Natural killer cell treated with Interleukin-12 subunit alpha and Interleukin-12 subunit beta and Interleukin-15 and Interleukin-18, amount 100 ng/mL, for 72 hours (primary cell): ENCODE measurements around the gene CXCL6. TPM values are rescaled to one million over a fixed set of nuclear protein-coding genes. Genes with fewer than 3 reads are reported as not detected.

Experiments
- ATAC-seq, 2 donors: fragments of 150-1000 bp; cut with Tn5 transposase in 1 of 2; sonication (Bioruptor Pico), chemical (Tn5 transposase) in 1 of 2; 2 replicates each; pipeline ENCODE4 v1.10.0; 2021
- DNase-seq: peaks from one replicate; pipeline ENCODE4 v3.0.0; 2022; ENCODE audit warnings: low spot score
- H3K27ac Mint-ChIP-seq, 2 donors: 1 replicate in 1 of 2; 2 replicates in 1 of 2; pipeline ENCODE4 v1.8.0; 2022; ENCODE audit warnings: mixed read lengths in 2 of 2, mild to moderate bottlenecking in 1 of 2, moderate library complexity in 1 of 2
- H3K27me3 Mint-ChIP-seq, 2 donors: 1 replicate in 1 of 2; 2 replicates in 1 of 2; pipeline ENCODE4 v1.8.0; 2022; ENCODE audit warnings: mixed read lengths in 2 of 2
- H3K36me3 Mint-ChIP-seq: one replicate; pipeline ENCODE4 v1.8.0; 2022; ENCODE audit warnings: mixed read lengths
- H3K4me1 Mint-ChIP-seq, 2 donors: 1 replicate in 1 of 2; 2 replicates in 1 of 2; pipeline ENCODE4 v1.8.0; 2022; ENCODE audit warnings: low read depth in 2 of 2, mixed read lengths in 2 of 2, mild to moderate bottlenecking in 1 of 2
- H3K4me3 Mint-ChIP-seq: one replicate; pipeline ENCODE4 v1.8.0; 2022; ENCODE audit warnings: mixed read lengths
- H3K9me3 Mint-ChIP-seq: 2 replicates; pipeline ENCODE4 v1.8.0; 2022; ENCODE audit warnings: mixed read lengths
- total RNA-seq, 2 donors: library from RNA; stranded (reverse); gene quantifications; one replicate each; pipeline ENCODE4 v1.2.3, GENCODE V29; 2022

CXCL6 gene
- total RNA-seq, 2 donors from 2014 or later = not detected

DNA sequence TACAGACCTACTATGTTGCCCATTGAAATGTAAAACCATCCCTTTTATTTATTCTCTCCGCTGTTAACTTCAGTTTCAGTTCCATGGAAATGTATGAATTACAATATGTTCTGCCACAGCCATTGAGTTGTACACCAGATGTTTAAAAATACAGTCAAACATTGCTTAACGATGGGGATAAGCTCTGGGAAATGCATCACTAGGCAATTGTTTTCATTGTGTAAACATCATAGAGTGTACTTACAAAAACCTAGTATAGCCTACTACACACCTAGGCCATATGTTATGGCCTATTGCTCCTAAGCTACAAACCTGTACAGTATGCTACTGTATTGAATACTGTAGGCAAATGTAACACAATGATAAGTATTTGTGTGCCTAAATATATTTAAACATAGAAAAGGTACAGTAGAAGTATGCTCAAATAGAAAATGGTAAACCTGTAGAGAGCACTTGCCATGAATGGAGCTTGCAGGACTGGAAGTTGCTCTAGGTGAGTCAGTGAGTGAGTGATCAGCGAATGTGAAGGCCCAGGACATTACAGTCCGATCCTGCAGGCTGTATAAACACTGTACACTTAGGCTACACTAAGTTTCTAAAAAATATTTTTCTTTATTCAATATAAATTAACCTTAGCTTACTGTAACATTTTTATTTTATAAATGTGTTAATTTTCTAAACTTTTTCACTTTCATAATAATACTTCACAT, 13.9 kb downstream of the CXCL6 start:
- Mint-ChIP-seq H3K27ac (no peak overlapping the region), H3K4me3 (no peak overlapping the region)
- ATAC-seq = no peak

GRCh38 chr4:73851293-73851692, 14.8 kb downstream of the CXCL6 start:
- ATAC-seq (no peak), DNase-seq (no peak)
- H3K27me3 Mint-ChIP-seq = peaks cover 0 to 4% of the 10 kb centered on the region in 2 donors
- no peak overlapping the region for H3K27ac Mint-ChIP-seq
- H3K36me3 Mint-ChIP-seq = no peaks in the 10 kb centered on the region
- H3K4me1 Mint-ChIP-seq = no peaks in the 10 kb centered on the region
- no peaks in the 10 kb centered on the region for H3K9me3 Mint-ChIP-seq
- no peak overlapping the region for H3K4me3 Mint-ChIP-seq

More for the DNA sequence above, 13.9 kb downstream of the CXCL6 start:
- no peak for DNase-seq
- H3K36me3 Mint-ChIP-seq = no peaks in the 10 kb centered on the region
- H3K9me3 Mint-ChIP-seq = no peaks in the 10 kb centered on the region
- H3K4me1 Mint-ChIP-seq = no peaks in the 10 kb centered on the region
- H3K27me3 Mint-ChIP-seq = peaks cover 0 to 4% of the 10 kb centered on the region in 2 donors

DNA sequence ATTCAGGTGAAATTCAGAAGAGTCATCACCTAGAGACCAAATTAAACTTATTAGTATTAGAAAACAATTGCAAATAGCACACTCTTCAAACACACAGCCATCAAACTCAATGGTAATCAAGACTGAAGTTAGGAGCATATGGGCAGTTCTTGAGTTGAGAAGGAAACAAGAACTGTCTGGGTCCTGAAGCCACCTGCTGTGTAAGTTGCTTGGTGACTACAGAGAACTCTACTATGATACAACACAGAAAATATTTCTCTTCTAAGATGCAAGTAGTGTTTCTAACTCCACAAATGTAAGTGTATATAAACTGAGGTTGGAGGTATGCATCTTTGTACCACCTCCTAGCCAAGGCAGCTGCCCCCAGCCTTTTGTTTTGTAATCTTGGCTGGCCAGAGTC, 16.3 kb downstream of the CXCL6 start:
- Mint-ChIP-seq H3K27ac (no peak overlapping the region), H3K36me3 (no peaks in the 10 kb centered on the region), H3K4me1 (no peaks in the 10 kb centered on the region), H3K9me3 (no peaks in the 10 kb centered on the region), H3K27me3 (peaks cover 0 to 4% of the 10 kb centered on the region in 2 donors), H3K4me3 (no peak overlapping the region)
- DNase-seq = no peak
- no peak for ATAC-seq

GRCh38 chr4:73853246-73853704, 16.8 kb downstream of the CXCL6 start, which contains the start of gene PF4V1:
TSS of gene PF4V1 (plus strand) at chr4:73853296. CDS start at chr4:73853363, 67 bp downstream.
- Mint-ChIP-seq H3K27me3 (peaks cover 0 to 4% of the 10 kb centered on the region in 2 donors), H3K4me3 (no peak within 1 kb of the TSS), H3K36me3 (no peaks in the 10 kb centered on the region), H3K27ac (no peak within 1 kb of the TSS), H3K9me3 (no peaks in the 10 kb centered on the region), H3K4me1 (no peaks in the 10 kb centered on the region)
- DNase-seq (no peak), ATAC-seq (peak in 1 of 2 donors; percentile 48)

- no peaks in the 10 kb centered on the region for H3K36me3 Mint-ChIP-seq
- DNase-seq (no peak), ATAC-seq (no peak)
Measured at GRCh38 chr4:73853718-73854473, 17.4 kb downstream of the CXCL6 start.

GRCh38 chr4:73855406-73855805, 18.9 kb downstream of the CXCL6 start:
- Mint-ChIP-seq H3K4me3 (no peak overlapping the region), H3K9me3 (no peaks in the 10 kb centered on the region), H3K36me3 (no peaks in the 10 kb centered on the region), H3K27ac (no peak overlapping the region), H3K4me1 (no peaks in the 10 kb centered on the region), H3K27me3 (peaks cover 0 to 4% of the 10 kb centered on the region in 2 donors)
- ATAC-seq (no peak), DNase-seq (no peak)

More at GRCh38 chr4:73853718-73854473, 17.4 kb downstream of the CXCL6 start:
- peaks cover 0 to 4% of the 10 kb centered on the region in 2 donors for H3K27me3 Mint-ChIP-seq
- H3K9me3 Mint-ChIP-seq = no peaks in the 10 kb centered on the region
- no peaks in the 10 kb centered on the region for H3K4me1 Mint-ChIP-seq
- no peak overlapping the region for H3K27ac Mint-ChIP-seq
- no peak overlapping the region for H3K4me3 Mint-ChIP-seq

- Mint-ChIP-seq H3K36me3 (no peaks in the 10 kb centered on the region), H3K27ac (no peak overlapping the region), H3K4me1 (no peaks in the 10 kb centered on the region), H3K4me3 (no peak overlapping the region), H3K27me3 (peaks cover 0 to 4% of the 10 kb centered on the region in 2 donors), H3K9me3 (no peaks in the 10 kb centered on the region)
- ATAC-seq (no peak), DNase-seq (no peak)
Measured at GRCh38 chr4:73856518-73856917, 20.0 kb downstream of the CXCL6 start.

DNA sequence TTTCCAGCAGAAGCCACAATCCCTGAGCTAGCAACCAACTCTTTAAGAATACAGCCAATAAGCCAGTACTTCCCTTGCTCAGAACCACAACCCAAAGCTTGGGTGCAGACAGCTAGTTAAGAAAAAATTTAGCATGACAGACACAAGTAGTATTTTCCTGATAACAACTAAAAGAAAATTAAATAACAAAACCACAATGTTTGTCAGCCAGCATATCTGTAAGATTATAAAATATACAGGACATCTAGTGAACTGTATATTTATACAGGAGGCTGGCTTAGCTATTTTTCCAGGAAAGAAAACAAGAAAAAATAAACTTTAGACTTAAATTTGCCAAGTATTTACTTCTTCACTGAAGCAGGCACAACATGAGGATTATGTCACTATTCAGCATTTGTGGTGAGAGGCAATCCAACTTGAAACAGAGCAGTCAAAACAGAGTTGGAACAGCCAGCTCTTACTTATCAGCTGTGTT, 23.2 kb downstream of the CXCL6 start:
- no peak overlapping the region for H3K27ac Mint-ChIP-seq

GRCh38 chr4:73860181-73860580, 23.7 kb downstream of the CXCL6 start:
- Mint-ChIP-seq H3K4me1 (no peaks in the 10 kb centered on the region), H3K9me3 (no peaks in the 10 kb centered on the region), H3K4me3 (no peak overlapping the region), H3K36me3 (no peaks in the 10 kb centered on the region), H3K27ac (no peak overlapping the region), H3K27me3 (no peaks in the 10 kb centered on the region)
- DNase-seq (no peak), ATAC-seq (no peak)

More for the DNA sequence above, 23.2 kb downstream of the CXCL6 start:
- no peaks in the 10 kb centered on the region for H3K9me3 Mint-ChIP-seq
- no peak overlapping the region for H3K4me3 Mint-ChIP-seq
- ATAC-seq (no peak), DNase-seq (no peak)
- H3K27me3 Mint-ChIP-seq = no peaks in the 10 kb centered on the region
- no peaks in the 10 kb centered on the region for H3K4me1 Mint-ChIP-seq
- no peaks in the 10 kb centered on the region for H3K36me3 Mint-ChIP-seq

DNA sequence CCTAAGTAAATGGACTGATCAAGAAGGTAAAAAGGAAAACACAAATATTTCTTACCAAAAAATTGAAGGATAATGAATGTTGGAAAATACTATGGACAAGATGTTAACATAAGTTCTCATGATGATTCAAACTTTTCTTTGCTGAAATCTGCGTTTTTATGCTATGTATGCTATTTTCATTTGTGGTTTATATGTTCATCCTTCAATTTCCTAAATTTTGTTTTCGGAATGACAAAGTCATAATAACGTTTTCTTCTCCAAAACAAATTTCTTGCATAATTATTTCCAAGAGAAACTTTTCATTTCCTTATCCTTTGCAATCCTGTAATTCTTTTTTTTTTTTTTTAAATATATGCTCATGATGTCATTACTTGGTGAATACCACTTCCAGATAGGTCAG, 24.4 kb downstream of the CXCL6 start:
- DNase-seq (no peak), ATAC-seq (no peak)
- Mint-ChIP-seq H3K9me3 (no peaks in the 10 kb centered on the region), H3K27ac (no peak overlapping the region), H3K4me1 (no peaks in the 10 kb centered on the region), H3K4me3 (no peak overlapping the region), H3K27me3 (no peaks in the 10 kb centered on the region), H3K36me3 (no peaks in the 10 kb centered on the region)

- no peak for ATAC-seq
- Mint-ChIP-seq H3K4me3 (no peak overlapping the region), H3K27me3 (no peaks in the 10 kb centered on the region), H3K9me3 (no peaks in the 10 kb centered on the region), H3K4me1 (no peaks in the 10 kb centered on the region), H3K27ac (no peak overlapping the region), H3K36me3 (no peaks in the 10 kb centered on the region)
- no peak for DNase-seq
Measured at GRCh38 chr4:73862322-73862721, 25.8 kb downstream of the CXCL6 start.

- H3K27me3 Mint-ChIP-seq = peaks cover 5 to 7% of the 10 kb centered on the region in 2 donors
- ATAC-seq = no peak
- no peak overlapping the region for H3K4me3 Mint-ChIP-seq
- H3K9me3 Mint-ChIP-seq = no peaks in the 10 kb centered on the region
- no peaks in the 10 kb centered on the region for H3K36me3 Mint-ChIP-seq
- no peaks in the 10 kb centered on the region for H3K4me1 Mint-ChIP-seq
- no peak for DNase-seq
- H3K27ac Mint-ChIP-seq = no peak overlapping the region
Measured at GRCh38 chr4:73864365-73864764, 27.9 kb downstream of the CXCL6 start.

- H3K4me1 Mint-ChIP-seq = no peaks in the 10 kb centered on the region
- H3K36me3 Mint-ChIP-seq = no peaks in the 10 kb centered on the region
- H3K9me3 Mint-ChIP-seq = no peaks in the 10 kb centered on the region
- H3K4me3 Mint-ChIP-seq = no peak overlapping the region
- no peak overlapping the region for H3K27ac Mint-ChIP-seq
- ATAC-seq (no peak), DNase-seq (no peak)
- peaks cover 7 to 9% of the 10 kb centered on the region in 2 donors for H3K27me3 Mint-ChIP-seq
Measured at GRCh38 chr4:73864961-73865360, 28.5 kb downstream of the CXCL6 start.
